H1 (cell line): ENCODE data around the gene NOP9. TPM values are rescaled to one million over a fixed set of nuclear protein-coding genes. Genes with fewer than 3 reads are reported as not detected.

Experiments used
- ASH2L ChIP-seq: fragments of 200-600, 300-600 bp; sonication (generic); IDR thresholded peaks from one replicate; pipeline ENCODE4 v1.7.1; 2017; ENCODE audit warnings: low read length
- CREB1 ChIP-seq: IDR thresholded peaks from 2 replicates; pipeline ENCODE4 v1.6.1; 2012; ENCODE audit warnings: inconsistent platforms
- EGR1 ChIP-seq: IDR thresholded peaks from 2 replicates; pipeline ENCODE4 v1.6.1; 2011; ENCODE audit warnings: low read depth, low read length, borderline replicate concordance
- HDAC2 ChIP-seq, 2 experiments: fragments of 300-600 bp in 1 of 2; sonication (generic) in 1 of 2; IDR thresholded peaks; 2 replicates each; pipeline ENCODE4 v1.6.1; 2011 to 2012; ENCODE audit warnings: low read depth in 2 of 2, low read length in 2 of 2, mild to moderate bottlenecking in 2 of 2, moderate library complexity in 2 of 2, borderline replicate concordance in 1 of 2, inconsistent platforms in 1 of 2
- JUND ChIP-seq: IDR thresholded peaks from 2 replicates; pipeline ENCODE4 v1.6.1; 2011; ENCODE audit warnings: mild to moderate bottlenecking, improper control_type of control experiment, low read length
- KDM1A ChIP-seq: fragments of 200-600, 300-600 bp; sonication (generic); IDR thresholded peaks from 2 replicates; pipeline ENCODE4 v1.7.1; 2016; ENCODE audit warnings: mild to moderate bottlenecking, low read length, borderline replicate concordance
- MAFK ChIP-seq: IDR thresholded peaks from 2 replicates; pipeline ENCODE4 v1.6.1; 2012; ENCODE audit warnings: low read depth, mild to moderate bottlenecking, improper control_type of control experiment, low read length
- NRF1 ChIP-seq: IDR thresholded peaks from 2 replicates; pipeline ENCODE4 v1.6.1; 2011; ENCODE audit warnings: mild to moderate bottlenecking, low read depth, low read length, improper control_type of control experiment
- PHF8 ChIP-seq: fragments of 200-600 bp; sonication (generic); conservative IDR thresholded peaks from 2 replicates; pipeline ENCODE4 v1.7.1; 2012; ENCODE audit warnings: low read depth, mild to moderate bottlenecking, inconsistent platforms, low read length, moderate library complexity
- POLR2A ChIP-seq, 2 experiments: IDR thresholded peaks; 1 replicate in 1 of 2; 2 replicates in 1 of 2; pipeline ENCODE4 v1.6.1; 2011; ENCODE audit warnings: low read depth in 2 of 2, low read length in 2 of 2, mild to moderate bottlenecking in 2 of 2; ENCODE audit errors: control extremely low read depth in 1 of 2
- RNF2 ChIP-seq: fragments of 200-900, 300-1000 bp; sonication (generic); IDR thresholded peaks from 2 replicates; pipeline ENCODE4 v1.7.1; 2016; ENCODE audit warnings: borderline replicate concordance, low read depth, mild to moderate bottlenecking, antibody characterized with exemption, low read length; ENCODE audit not compliant: poor library complexity, severe bottlenecking; ENCODE audit errors: missing control alignments
- SIN3A ChIP-seq, 2 experiments: IDR thresholded peaks in 1 of 2; conservative IDR thresholded peaks in 1 of 2; 2 replicates each; pipeline ENCODE4 v1.6.1; 2011 to 2012; ENCODE audit warnings: low read length in 2 of 2, improper control_type of control experiment in 1 of 2, low read depth in 1 of 2, mild to moderate bottlenecking in 1 of 2
- SP1 ChIP-seq: IDR thresholded peaks from 2 replicates; pipeline ENCODE4 v1.6.1; 2011; ENCODE audit warnings: low read depth, low read length
- SP2 ChIP-seq: IDR thresholded peaks from 2 replicates; pipeline ENCODE4 v1.6.1; 2012; ENCODE audit warnings: mild to moderate bottlenecking, low read length, inconsistent platforms
- SP4 ChIP-seq: IDR thresholded peaks from 2 replicates; pipeline ENCODE4 v1.6.1; 2012; ENCODE audit warnings: low read length, inconsistent platforms
- SRF ChIP-seq: IDR thresholded peaks from 2 replicates; pipeline ENCODE4 v1.6.1; 2011; ENCODE audit warnings: mild to moderate bottlenecking, low read depth, low read length, moderate library complexity
- TBP ChIP-seq: IDR thresholded peaks from 2 replicates; pipeline ENCODE4 v1.6.1; 2011; ENCODE audit warnings: low read depth, low read length, improper control_type of control experiment
- polyA plus RNA-seq, 7 experiments: library from polyadenylated mRNA; depleted of rRNA in 3 of 7; stranded (reverse) in 5 of 7; unstranded in 2 of 7; fragments of >200 nt in 5 of 7; fragments of 200-250 nt in 2 of 7; gene quantifications; 1 replicate in 5 of 7; 2 replicates in 1 of 7; 4 replicates in 1 of 7; pipeline versions ENCODE4 v1.2.1 to v1.2.3, GENCODE V29; 2011 to 2013; ENCODE audit warnings: missing spikeins in 2 of 7, mixed read lengths in 2 of 7
- total RNA-seq: library from RNA; stranded (reverse); fragmentation: NEBNext Ultra II Directional; extraction: Animal tissue kit (Norgen Biotek cat#: 25700); gene quantifications from 2 replicates; pipeline ENCODE4 v1.2.1, GENCODE V29; 2021
- TF ChIP-seq, protein P1 (sequence below): IDR thresholded peaks from 2 replicates; pipeline ENCODE4 v1.6.1; 2011; ENCODE audit warnings: low read depth, mild to moderate bottlenecking, low read length; ENCODE audit not compliant: insufficient read depth
- TF ChIP-seq, protein P2 (sequence below): IDR thresholded peaks from 2 replicates; pipeline ENCODE4 v1.6.1; 2012; ENCODE audit warnings: inconsistent platforms
- TF ChIP-seq, protein P3 (sequence below): IDR thresholded peaks from 2 replicates; pipeline ENCODE4 v1.6.1; 2011; ENCODE audit warnings: low read length, improper control_type of control experiment

Gene NOP9
- total and polyA plus RNA-seq, 2 of the 8 experiments (the other 6 are each of a cell fraction or from before 2014, with no cell fraction given), result 17.8 to 34.8 TPM

DNA sequence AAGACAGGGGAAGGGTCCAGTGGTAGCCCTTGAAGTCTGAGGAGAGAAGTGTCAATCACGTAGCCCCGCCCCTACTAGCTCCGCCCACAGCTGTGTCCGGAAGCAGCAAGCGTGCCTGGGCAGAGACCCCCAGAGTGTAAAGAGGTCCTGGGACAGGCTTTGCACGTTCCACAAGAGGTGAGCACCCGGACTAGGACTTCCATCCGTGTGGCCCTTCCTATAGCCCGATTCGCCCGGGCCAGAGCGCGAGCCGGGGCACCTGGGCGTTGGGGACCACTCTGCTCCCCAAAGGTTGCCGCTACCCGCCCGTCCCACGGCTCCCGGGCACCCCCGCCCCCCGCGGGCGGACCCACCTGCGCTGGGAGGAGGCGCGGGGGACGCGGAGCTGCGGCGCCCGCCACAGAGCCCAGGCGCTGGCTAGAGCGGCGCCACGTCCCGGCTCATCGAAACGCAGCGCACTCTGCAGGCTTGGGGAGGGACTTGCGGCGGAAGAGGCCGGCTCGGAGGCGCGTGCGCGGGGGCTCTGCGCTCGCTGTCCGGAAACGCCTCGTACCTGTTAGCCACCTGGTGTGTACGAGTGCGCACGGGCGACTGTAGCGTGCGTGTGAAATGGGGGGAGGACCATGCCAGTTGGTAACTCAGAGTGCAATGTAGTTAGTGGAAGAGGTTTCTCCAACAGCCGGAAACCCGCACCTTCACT is 28.4 kb upstream of the NOP9 start, which contains the start of gene RABGGTA (continued):
- TF ChIP-seq PHF8 (peak; percentile 99), SRF (no peak), MAFK (no peak), KDM1A (peak; percentile 45; the same call in 1 of the 2 replicates), SP4 (peak; percentile 33; the same call in 1 of the 2 replicates), NRF1 (peak; percentile 71), SP2 (peak; percentile 92), JUND (peak; percentile 61), HDAC2 (IDR thresholded peaks at IDR 0.05; ENCODE audit: borderline replicate concordance in 1 of 2, low read depth in 2 of 2, low read length in 2 of 2) (peak; percentile 63 to 88; a peak in 3 of 4 replicates), EGR1 (peak; percentile 88; the same call in 1 of the 2 replicates), TBP (peak; percentile 76), POLR2A (IDR thresholded peaks at IDR 0.05; ENCODE audit: control extremely low read depth in 1 of 2, low read depth in 2 of 2, low read length in 2 of 2) (peak in 1 of 2 experiments; percentile 96; a peak in 2 of 3 replicates), ASH2L (peak; percentile 93), SP1 (no peak), CREB1 (peak; percentile 78), RNF2 (no peak), SIN3A (conservative IDR thresholded peaks at IDR 0.05 in 1 of 2, IDR thresholded peaks at IDR 0.05 in 1 of 2; ENCODE audit: low read depth in 1 of 2, low read length in 2 of 2) (peak; percentile 88 to 93; a peak in 3 of 4 replicates)
- TF ChIP-seq, protein P1, sequence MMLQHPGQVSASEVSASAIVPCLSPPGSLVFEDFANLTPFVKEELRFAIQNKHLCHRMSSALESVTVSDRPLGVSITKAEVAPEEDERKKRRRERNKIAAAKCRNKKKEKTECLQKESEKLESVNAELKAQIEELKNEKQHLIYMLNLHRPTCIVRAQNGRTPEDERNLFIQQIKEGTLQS, result no peak
- TF ChIP-seq, protein P2, sequence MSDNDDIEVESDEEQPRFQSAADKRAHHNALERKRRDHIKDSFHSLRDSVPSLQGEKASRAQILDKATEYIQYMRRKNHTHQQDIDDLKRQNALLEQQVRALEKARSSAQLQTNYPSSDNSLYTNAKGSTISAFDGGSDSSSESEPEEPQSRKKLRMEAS, result peak; percentile 94
- TF ChIP-seq, protein P3, sequence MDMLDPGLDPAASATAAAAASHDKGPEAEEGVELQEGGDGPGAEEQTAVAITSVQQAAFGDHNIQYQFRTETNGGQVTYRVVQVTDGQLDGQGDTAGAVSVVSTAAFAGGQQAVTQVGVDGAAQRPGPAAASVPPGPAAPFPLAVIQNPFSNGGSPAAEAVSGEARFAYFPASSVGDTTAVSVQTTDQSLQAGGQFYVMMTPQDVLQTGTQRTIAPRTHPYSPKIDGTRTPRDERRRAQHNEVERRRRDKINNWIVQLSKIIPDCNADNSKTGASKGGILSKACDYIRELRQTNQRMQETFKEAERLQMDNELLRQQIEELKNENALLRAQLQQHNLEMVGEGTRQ, result 0 out of 2 replicates have a peak, but pooled peaks have one; percentile 10
